GM23338 (cell line): ENCODE data around the gene TGIF1. TPM values are rescaled to one million over a fixed set of nuclear protein-coding genes. Genes with fewer than 3 reads are reported as not detected.
A peak's percentile ranks its signal among the peaks of the same experiment; 100 is the strongest.

Experiments used
- ATAC-seq: fragments of 200-7000 bp; cut with Tn5 transposase; 3 replicates; pipeline ENCODE4 v1.9.1; 2020
- DNase-seq: peaks from one replicate; pipeline ENCODE4 v3.0.0-alpha.2; 2015; ENCODE audit warnings: low spot score
- H2AFZ ChIP-seq: fragments of 200-600 bp; sonication (generic); 2 replicates; pipeline ENCODE4 v1.8.0; 2016; ENCODE audit warnings: antibody characterized with exemption, mild to moderate bottlenecking, moderate library complexity
- H3F3A ChIP-seq: fragments of 200-600 bp; sonication (generic); replicated peaks from 2 replicates; pipeline ENCODE4 v1.8.0; 2017; ENCODE audit warnings: antibody characterized with exemption, mixed run types, low read depth
- H3K27ac ChIP-seq: fragments of 200-600 bp; sonication (generic); 2 replicates; pipeline ENCODE4 v1.6.1; 2016; ENCODE audit warnings: low read depth
- H3K27me3 ChIP-seq: fragments of 200-600 bp; sonication (generic); 2 replicates; pipeline ENCODE4 v1.8.0; 2016; ENCODE audit warnings: mild to moderate bottlenecking, mixed run types, moderate library complexity; ENCODE audit not compliant: insufficient read depth
- H3K36me3 ChIP-seq: fragments of 200-600 bp; sonication (generic); 2 replicates; pipeline ENCODE4 v1.8.0; 2016; ENCODE audit warnings: mild to moderate bottlenecking; ENCODE audit not compliant: insufficient read depth
- H3K4me1 ChIP-seq: fragments of 200-600 bp; sonication (generic); 2 replicates; pipeline ENCODE4 v1.8.0; 2016; ENCODE audit warnings: mild to moderate bottlenecking, moderate library complexity; ENCODE audit not compliant: insufficient read depth
- H3K4me2 ChIP-seq: fragments of 200-600 bp; sonication (generic); 2 replicates; pipeline ENCODE4 v1.7.1; 2017; ENCODE audit warnings: mixed run types
- H3K4me3 ChIP-seq: fragments of 200-600 bp; sonication (generic); 2 replicates; pipeline ENCODE4 v1.6.1; 2016; ENCODE audit warnings: mixed run types
- H3K79me2 ChIP-seq: fragments of 200-600 bp; sonication (generic); replicated peaks from 2 replicates; pipeline ENCODE4 v1.8.0; 2017; ENCODE audit warnings: mild to moderate bottlenecking; ENCODE audit not compliant: insufficient read depth
- H3K9me2 ChIP-seq: fragments of 200-600 bp; sonication (generic); 2 replicates; pipeline ENCODE4 v1.8.0; 2017; ENCODE audit not compliant: insufficient read depth
- H4K20me1 ChIP-seq: fragments of 200-600 bp; sonication (generic); replicated peaks from 2 replicates; pipeline ENCODE4 v1.8.0; 2017; ENCODE audit warnings: mild to moderate bottlenecking; ENCODE audit not compliant: insufficient read depth
- H3K27ac Mint-ChIP-seq: 2 replicates; pipeline ENCODE4 v1.8.0; 2020; ENCODE audit warnings: inconsistent platforms, mild to moderate bottlenecking, moderate library complexity, mixed read lengths
- H3K27me3 Mint-ChIP-seq: 3 replicates; pipeline ENCODE4 v1.8.0; 2022; ENCODE audit warnings: low read depth, mild to moderate bottlenecking, moderate library complexity, mixed read lengths, inconsistent platforms; ENCODE audit not compliant: insufficient read depth, poor library complexity
- H3K36me3 Mint-ChIP-seq: 3 replicates; pipeline ENCODE4 v1.8.0; 2021; ENCODE audit warnings: low read depth, mild to moderate bottlenecking, inconsistent platforms, moderate library complexity, mixed read lengths
- H3K4me1 Mint-ChIP-seq: 3 replicates; pipeline ENCODE4 v1.8.0; 2020; ENCODE audit warnings: mild to moderate bottlenecking, inconsistent platforms, mixed read lengths
- H3K4me3 Mint-ChIP-seq: 3 replicates; pipeline ENCODE4 v1.8.0; 2021; ENCODE audit warnings: moderate library complexity, mild to moderate bottlenecking, inconsistent platforms, mixed read lengths
- H3K9me3 Mint-ChIP-seq: 3 replicates; pipeline ENCODE4 v1.8.0; 2020; ENCODE audit warnings: moderate library complexity, mild to moderate bottlenecking, inconsistent platforms, mixed read lengths
- CREB1 ChIP-seq: fragments of 250-450 bp; sonication (Bioruptor Pico); IDR thresholded peaks from 2 replicates; pipeline ENCODE4 v1.5.0; 2020; ENCODE audit warnings: low read depth, mild to moderate bottlenecking, moderate library complexity
- CTCF ChIP-seq, 2 experiments: fragments of 200-600 bp in 1 of 2; sonication (generic) in 1 of 2; conservative IDR thresholded peaks; 2 replicates each; pipeline versions ENCODE4 v1.5.1 to v1.6.1; 2016 to 2017; ENCODE audit warnings: antibody characterized with exemption in 2 of 2, low read depth in 2 of 2, mild to moderate bottlenecking in 2 of 2, moderate library complexity in 1 of 2
- EZH2phosphoT487 ChIP-seq: fragments of 200-600 bp; sonication (generic); IDR thresholded peaks from one replicate; pipeline ENCODE4 v1.8.1; 2018; ENCODE audit warnings: antibody characterized with exemption; ENCODE audit not compliant: unreplicated experiment
- POLR2AphosphoS5 ChIP-seq: IDR thresholded peaks from 2 replicates; pipeline ENCODE4 v1.6.1; 2016; ENCODE audit warnings: antibody characterized with exemption, low read depth
- STAT1 ChIP-seq: IDR thresholded peaks from one replicate; pipeline ENCODE4 v1.6.1; 2016; ENCODE audit warnings: antibody characterized with exemption; ENCODE audit not compliant: unreplicated experiment
- ZNF114 ChIP-seq: fragments of 250-450 bp; sonication (Bioruptor Pico); IDR thresholded peaks from 2 replicates; pipeline ENCODE4 v1.5.0; 2020; ENCODE audit warnings: mild to moderate bottlenecking, moderate library complexity
- ZNF331 ChIP-seq: fragments of 250-450 bp; sonication (Bioruptor Pico); IDR thresholded peaks from 2 replicates; pipeline ENCODE4 v1.5.0; 2020; ENCODE audit warnings: low read depth, mild to moderate bottlenecking, moderate library complexity
- polyA plus RNA-seq: library from polyadenylated mRNA; unstranded; fragments of >200 nt; fragmentation: Nextera tagmentation; extraction: Ambion mirVana; gene quantifications from 2 replicates; pipeline ENCODE4 v1.2.1, GENCODE V29; 2016
- total RNA-seq: library from RNA; depleted of rRNA; stranded (reverse); fragments of >200 nt; shearing (Covaris generic); gene quantifications from 2 replicates; pipeline ENCODE4 v1.2.3, GENCODE V29; 2014
- TF ChIP-seq, protein P1 (sequence below): IDR thresholded peaks from 2 replicates; pipeline ENCODE4 v1.6.1; 2016; ENCODE audit warnings: antibody characterized with exemption
- TF ChIP-seq, protein P2 (sequence below): fragments of 250-450 bp; sonication (Bioruptor Pico); IDR thresholded peaks from 2 replicates; pipeline ENCODE4 v1.5.0; 2020; ENCODE audit warnings: mild to moderate bottlenecking, moderate library complexity

The TGIF1 gene
- total and polyA plus RNA-seq, 2 experiments from 2014 or later = 294 to 316 TPM

- Histone ChIP-seq H3K79me2 (peaks cover 56% of the 10 kb centered on the region), H3K36me3 (peaks cover 19% of the 10 kb centered on the region; the same call in 1 of the 2 replicates), H3K27ac (peak overlapping the region; percentile 85), H3K9me2 (no peaks in the 10 kb centered on the region), H4K20me1 (no peaks in the 10 kb centered on the region), H3K27me3 (no peaks in the 10 kb centered on the region), H3K4me2 (peak overlapping the region; percentile 56), H3F3A (peaks cover 11% of the 10 kb centered on the region; the same call in 1 of the 2 replicates), H3K4me3 (0 out of 2 replicates have a peak overlapping the region, but pooled peaks have one; percentile 10), H3K4me1 (peaks cover 57% of the 10 kb centered on the region), H2AFZ (no peak overlapping the region)
- peaks cover 72% of the 10 kb centered on the region for H3K4me1 Mint-ChIP-seq
- H3K27ac Mint-ChIP-seq = peak overlapping the region; percentile 95
- TF ChIP-seq POLR2AphosphoS5 = no peak
- TF ChIP-seq, protein P1, sequence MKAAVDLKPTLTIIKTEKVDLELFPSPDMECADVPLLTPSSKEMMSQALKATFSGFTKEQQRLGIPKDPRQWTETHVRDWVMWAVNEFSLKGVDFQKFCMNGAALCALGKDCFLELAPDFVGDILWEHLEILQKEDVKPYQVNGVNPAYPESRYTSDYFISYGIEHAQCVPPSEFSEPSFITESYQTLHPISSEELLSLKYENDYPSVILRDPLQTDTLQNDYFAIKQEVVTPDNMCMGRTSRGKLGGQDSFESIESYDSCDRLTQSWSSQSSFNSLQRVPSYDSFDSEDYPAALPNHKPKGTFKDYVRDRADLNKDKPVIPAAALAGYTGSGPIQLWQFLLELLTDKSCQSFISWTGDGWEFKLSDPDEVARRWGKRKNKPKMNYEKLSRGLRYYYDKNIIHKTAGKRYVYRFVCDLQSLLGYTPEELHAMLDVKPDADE = peak; percentile 57; the same call in 1 of the 2 replicates
- TF ChIP-seq EZH2phosphoT487 = no peak
- no peak for ATAC-seq
- DNase-seq = no peak
- H3K4me3 Mint-ChIP-seq = peak overlapping the region; percentile 46
- peaks cover 79% of the 10 kb centered on the region for H3K36me3 Mint-ChIP-seq
- H3K27me3 Mint-ChIP-seq = peaks cover 23% of the 10 kb centered on the region
- H3K9me3 Mint-ChIP-seq = no peaks in the 10 kb centered on the region; the same call in 2 of the 3 replicates
Observed at GRCh38 chr18:3458378-3458777, 8.4 kb downstream of the TGIF1 start.

GRCh38 chr18:3458952-3459853 lies 9.2 kb downstream of the TGIF1 start:
- ATAC-seq (no peak), DNase-seq (no peak)
- Histone ChIP-seq H3K36me3 (peaks cover 19% of the 10 kb centered on the region; the same call in 1 of the 2 replicates), H3K27me3 (no peaks in the 10 kb centered on the region), H3K4me3 (no peak overlapping the region), H2AFZ (no peak overlapping the region), H3K27ac (peak overlapping the region; percentile 85), H3F3A (peaks cover 7% of the 10 kb centered on the region), H3K9me2 (no peaks in the 10 kb centered on the region), H3K4me1 (peaks cover 57% of the 10 kb centered on the region), H3K4me2 (peak overlapping the region; percentile 56; the same call in 1 of the 2 replicates), H3K79me2 (peaks cover 48% of the 10 kb centered on the region), H4K20me1 (no peaks in the 10 kb centered on the region)
- H3K4me1 Mint-ChIP-seq = peaks cover 72% of the 10 kb centered on the region
- H3K27ac Mint-ChIP-seq = peak overlapping the region; percentile 95
- no peaks in the 10 kb centered on the region; the same call in 2 of the 3 replicates for H3K9me3 Mint-ChIP-seq
- peaks cover 15% of the 10 kb centered on the region for H3K27me3 Mint-ChIP-seq
- peak overlapping the region; percentile 46 for H3K4me3 Mint-ChIP-seq
- peaks cover 71% of the 10 kb centered on the region for H3K36me3 Mint-ChIP-seq
- no peak for TF ChIP-seq STAT1
- no peak for TF ChIP-seq EZH2phosphoT487
- TF ChIP-seq, protein P1 = no peak
- no peak for TF ChIP-seq ZNF114
- no peak for TF ChIP-seq ZNF331
- TF ChIP-seq, protein P2, sequence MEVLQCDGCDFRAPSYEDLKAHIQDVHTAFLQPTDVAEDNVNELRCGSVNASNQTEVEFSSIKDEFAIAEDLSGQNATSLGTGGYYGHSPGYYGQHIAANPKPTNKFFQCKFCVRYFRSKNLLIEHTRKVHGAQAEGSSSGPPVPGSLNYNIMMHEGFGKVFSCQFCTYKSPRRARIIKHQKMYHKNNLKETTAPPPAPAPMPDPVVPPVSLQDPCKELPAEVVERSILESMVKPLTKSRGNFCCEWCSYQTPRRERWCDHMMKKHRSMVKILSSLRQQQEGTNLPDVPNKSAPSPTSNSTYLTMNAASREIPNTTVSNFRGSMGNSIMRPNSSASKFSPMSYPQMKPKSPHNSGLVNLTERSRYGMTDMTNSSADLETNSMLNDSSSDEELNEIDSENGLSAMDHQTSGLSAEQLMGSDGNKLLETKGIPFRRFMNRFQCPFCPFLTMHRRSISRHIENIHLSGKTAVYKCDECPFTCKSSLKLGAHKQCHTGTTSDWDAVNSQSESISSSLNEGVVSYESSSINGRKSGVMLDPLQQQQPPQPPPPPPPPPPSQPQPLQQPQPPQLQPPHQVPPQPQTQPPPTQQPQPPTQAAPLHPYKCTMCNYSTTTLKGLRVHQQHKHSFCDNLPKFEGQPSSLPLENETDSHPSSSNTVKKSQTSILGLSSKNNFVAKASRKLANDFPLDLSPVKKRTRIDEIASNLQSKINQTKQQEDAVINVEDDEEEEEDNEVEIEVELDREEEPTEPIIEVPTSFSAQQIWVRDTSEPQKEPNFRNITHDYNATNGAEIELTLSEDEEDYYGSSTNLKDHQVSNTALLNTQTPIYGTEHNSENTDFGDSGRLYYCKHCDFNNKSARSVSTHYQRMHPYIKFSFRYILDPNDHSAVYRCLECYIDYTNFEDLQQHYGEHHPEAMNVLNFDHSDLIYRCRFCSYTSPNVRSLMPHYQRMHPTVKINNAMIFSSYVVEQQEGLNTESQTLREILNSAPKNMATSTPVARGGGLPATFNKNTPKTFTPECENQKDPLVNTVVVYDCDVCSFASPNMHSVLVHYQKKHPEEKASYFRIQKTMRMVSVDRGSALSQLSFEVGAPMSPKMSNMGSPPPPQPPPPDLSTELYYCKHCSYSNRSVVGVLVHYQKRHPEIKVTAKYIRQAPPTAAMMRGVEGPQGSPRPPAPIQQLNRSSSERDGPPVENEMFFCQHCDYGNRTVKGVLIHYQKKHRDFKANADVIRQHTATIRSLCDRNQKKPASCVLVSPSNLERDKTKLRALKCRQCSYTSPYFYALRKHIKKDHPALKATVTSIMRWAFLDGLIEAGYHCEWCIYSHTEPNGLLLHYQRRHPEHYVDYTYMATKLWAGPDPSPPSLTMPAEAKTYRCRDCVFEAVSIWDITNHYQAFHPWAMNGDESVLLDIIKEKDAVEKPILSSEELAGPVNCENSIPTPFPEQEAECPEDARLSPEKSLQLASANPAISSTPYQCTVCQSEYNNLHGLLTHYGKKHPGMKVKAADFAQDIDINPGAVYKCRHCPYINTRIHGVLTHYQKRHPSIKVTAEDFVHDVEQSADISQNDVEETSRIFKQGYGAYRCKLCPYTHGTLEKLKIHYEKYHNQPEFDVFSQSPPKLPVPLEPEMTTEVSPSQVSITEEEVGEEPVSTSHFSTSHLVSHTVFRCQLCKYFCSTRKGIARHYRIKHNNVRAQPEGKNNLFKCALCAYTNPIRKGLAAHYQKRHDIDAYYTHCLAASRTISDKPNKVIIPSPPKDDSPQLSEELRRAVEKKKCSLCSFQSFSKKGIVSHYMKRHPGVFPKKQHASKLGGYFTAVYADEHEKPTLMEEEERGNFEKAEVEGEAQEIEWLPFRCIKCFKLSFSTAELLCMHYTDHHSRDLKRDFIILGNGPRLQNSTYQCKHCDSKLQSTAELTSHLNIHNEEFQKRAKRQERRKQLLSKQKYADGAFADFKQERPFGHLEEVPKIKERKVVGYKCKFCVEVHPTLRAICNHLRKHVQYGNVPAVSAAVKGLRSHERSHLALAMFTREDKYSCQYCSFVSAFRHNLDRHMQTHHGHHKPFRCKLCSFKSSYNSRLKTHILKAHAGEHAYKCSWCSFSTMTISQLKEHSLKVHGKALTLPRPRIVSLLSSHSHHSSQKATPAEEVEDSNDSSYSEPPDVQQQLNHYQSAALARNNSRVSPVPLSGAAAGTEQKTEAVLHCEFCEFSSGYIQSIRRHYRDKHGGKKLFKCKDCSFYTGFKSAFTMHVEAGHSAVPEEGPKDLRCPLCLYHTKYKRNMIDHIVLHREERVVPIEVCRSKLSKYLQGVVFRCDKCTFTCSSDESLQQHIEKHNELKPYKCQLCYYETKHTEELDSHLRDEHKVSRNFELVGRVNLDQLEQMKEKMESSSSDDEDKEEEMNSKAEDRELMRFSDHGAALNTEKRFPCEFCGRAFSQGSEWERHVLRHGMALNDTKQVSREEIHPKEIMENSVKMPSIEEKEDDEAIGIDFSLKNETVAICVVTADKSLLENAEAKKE (CRISPR knock-in tag) = no peak
- TF ChIP-seq CREB1 (CRISPR knock-in tag) = no peak
- TF ChIP-seq CTCF (conservative IDR thresholded peaks at IDR 0.05; ENCODE audit: low read depth in 2 of 2) = no peak
